Choroid plexus epithelial cell (primary cell): ENCODE data around the gene MTARC1.

Experiments
- DNase-seq: peaks from one replicate; pipeline ENCODE4 v3.0.0-alpha.2; 2010; ENCODE audit warnings: low read depth
- H3K4me3 ChIP-seq: 2 replicates; pipeline ENCODE4 v1.5.1; 2011; ENCODE audit warnings: low read depth, mild to moderate bottlenecking, control low read depth, low read length, moderate library complexity
- TF ChIP-seq, protein P1 (sequence below): conservative IDR thresholded peaks from 2 replicates; pipeline ENCODE4 v1.5.1; 2011; ENCODE audit warnings: low read depth, mild to moderate bottlenecking, control low read depth, inconsistent platforms, low read length, moderate library complexity

The MTARC1 gene

DNA sequence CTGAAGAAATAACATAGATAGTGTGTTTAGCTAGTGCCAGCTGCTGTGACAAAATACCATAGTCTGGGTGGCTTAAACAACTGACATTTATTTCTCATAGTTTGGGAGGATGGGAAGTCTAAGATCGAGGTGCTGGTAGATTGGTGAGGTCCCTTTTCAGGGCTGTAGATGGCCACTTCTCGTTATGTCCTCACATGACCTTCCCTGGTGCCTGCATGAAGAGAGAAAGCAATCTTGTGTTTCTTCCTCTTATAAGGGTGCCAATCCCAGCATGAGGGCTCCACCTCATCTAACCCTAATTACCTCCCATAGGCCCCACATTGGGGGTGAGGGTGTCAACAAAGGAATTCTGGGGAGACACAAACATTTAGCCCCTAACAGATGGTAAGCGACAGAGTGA lies 29.3 kb upstream of the MTARC1 start:
- H3K4me3 ChIP-seq: no peak overlapping the region
- TF ChIP-seq, protein P1, sequence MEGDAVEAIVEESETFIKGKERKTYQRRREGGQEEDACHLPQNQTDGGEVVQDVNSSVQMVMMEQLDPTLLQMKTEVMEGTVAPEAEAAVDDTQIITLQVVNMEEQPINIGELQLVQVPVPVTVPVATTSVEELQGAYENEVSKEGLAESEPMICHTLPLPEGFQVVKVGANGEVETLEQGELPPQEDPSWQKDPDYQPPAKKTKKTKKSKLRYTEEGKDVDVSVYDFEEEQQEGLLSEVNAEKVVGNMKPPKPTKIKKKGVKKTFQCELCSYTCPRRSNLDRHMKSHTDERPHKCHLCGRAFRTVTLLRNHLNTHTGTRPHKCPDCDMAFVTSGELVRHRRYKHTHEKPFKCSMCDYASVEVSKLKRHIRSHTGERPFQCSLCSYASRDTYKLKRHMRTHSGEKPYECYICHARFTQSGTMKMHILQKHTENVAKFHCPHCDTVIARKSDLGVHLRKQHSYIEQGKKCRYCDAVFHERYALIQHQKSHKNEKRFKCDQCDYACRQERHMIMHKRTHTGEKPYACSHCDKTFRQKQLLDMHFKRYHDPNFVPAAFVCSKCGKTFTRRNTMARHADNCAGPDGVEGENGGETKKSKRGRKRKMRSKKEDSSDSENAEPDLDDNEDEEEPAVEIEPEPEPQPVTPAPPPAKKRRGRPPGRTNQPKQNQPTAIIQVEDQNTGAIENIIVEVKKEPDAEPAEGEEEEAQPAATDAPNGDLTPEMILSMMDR: no peak
- DNase-seq: no peak

DNA sequence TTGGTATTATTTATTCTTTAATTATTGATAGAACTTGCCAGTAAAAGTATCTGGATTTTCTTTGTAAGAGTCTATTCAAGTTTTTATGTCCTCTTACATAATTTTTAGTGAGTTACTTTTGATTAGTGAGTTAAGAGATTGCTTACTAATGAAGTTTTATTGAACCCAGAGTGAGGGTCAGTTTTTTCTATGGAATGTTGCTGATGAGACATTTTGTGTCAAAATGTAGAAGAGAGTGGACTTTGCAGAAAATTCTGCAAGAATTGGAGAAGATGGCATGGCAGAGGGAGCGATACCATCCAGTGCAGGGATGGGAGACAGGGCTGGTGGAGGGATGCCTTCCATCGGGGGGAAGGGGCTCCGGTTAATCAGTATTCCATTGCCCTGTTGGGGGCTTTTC lies 27.6 kb upstream of the MTARC1 start:
- TF ChIP-seq, protein P1: no peak
- DNase-seq: no peak
- no peak overlapping the region for H3K4me3 ChIP-seq

DNA sequence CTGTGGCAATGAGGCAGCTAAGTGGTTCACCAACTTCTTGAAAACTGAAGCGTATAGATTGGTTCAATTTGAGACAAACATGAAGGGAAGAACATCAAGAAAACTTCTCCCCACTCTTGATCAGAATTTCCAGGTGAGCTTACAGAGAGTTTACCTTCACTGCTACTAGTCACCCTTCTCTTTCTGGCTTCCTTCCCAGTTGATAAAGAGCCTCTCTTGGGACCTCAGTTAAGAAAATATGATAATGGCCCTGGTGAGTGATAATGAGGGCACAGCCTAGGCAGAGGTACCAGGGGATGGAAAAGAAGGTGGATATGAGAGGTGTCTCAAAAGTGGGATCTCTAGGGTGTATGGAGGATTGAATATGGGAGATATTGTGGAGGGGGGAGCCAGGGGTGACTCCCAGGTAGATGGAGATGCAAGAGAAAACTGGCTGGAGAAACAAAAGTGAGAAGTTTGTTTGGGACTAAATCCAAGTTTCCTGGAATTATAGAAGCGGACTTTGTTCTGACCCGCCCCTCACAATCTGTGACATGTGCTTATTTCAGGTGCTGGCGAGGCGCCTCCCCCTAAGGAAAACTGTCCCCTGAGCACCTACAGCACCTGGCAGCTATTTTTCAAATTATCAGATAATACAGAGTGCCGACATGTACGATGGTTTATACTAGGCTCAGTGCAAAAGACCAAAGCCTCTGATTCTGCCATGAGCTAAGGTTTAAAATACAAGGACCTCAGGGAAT lies 24.9 kb upstream of the MTARC1 start:
- H3K4me3 ChIP-seq: no peak overlapping the region
- TF ChIP-seq, protein P1: no peak
- DNase-seq: no peak

DNA sequence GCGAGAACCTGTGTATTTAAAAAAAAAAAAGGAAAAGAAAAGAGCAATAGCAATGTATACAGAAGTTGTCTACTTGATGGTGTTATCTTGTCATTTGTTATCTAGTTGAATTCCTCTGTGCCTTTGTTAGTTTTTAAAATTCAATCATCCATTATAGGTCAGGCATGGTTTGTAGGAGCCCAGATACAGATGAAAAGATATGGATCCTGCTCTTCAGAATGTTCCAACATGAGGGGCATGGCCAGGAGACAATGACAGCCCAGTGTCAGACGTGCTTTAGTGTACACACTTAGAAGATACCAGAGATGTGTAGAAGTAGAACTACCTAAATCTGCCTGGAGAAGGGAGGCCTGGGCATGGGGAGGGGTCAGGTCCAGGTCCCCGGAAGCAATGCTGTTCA lies 22.0 kb upstream of the MTARC1 start:
- TF ChIP-seq, protein P1: no peak
- H3K4me3 ChIP-seq: no peak overlapping the region
- no peak for DNase-seq

DNA sequence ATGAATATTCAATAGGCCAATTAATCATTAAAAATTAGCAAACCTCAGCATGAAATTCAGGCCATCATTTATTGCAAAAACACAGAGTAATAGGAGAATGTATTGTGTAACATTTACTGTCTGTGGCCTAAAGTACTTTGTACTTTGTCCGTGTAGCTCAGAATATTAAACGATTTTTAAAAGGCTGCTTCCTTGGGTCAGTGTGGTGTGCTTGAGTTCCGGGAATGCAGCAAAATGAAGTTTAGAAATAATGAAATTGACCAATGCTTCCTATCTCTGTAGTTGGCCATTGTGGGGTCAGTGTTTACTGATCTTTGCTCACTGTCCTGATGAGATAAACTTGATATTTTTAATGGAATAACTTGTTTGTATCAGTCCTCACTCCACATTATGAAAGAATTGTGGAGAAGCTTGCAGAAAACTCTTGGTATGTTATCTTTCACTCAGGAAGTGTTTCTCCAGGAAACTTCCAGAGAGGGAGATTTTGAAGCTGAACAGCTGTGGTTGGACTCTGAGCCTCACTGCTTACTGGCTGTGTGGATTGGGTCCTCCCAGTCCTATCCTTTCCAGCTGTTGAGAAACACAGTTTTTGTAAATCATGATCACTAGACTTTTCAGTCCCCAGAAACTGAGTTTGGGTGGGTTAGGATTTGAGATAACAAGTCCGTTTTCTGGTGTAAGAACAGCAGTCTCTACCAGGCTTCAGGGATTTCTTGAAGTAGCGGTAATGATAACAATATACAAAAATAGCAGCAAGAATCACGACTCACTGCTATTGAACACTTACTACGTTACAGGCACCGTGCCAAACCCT lies 19.2 kb upstream of the MTARC1 start:
- TF ChIP-seq, protein P1: no peak
- peak; percentile 65 for DNase-seq

DNA sequence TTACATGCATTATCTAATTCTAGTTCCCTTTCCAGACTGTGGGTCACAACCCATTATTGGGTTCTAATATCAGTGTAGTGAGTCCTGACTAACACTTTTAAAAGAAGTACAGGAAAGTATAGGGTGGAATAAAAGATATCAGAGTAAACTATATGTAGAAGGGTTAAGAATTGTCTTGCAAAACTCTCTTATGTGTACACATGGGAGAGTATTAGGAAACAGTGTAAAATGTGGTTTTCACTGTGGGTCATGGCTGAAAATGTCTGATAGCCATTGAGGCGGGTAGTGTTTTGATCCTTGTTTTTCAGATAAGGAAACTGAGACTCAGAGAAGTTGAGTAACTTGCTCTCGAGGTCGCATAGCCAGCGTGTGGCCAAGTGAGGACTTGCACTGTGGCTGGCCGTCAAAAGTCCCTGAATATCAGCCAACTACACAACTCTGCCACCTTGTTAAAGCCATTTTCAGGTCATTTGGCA lies 18.5 kb upstream of the MTARC1 start:
- peak; percentile 43 for DNase-seq
- H3K4me3 ChIP-seq: no peak overlapping the region
- TF ChIP-seq, protein P1: no peak

More for the DNA sequence above, 19.2 kb upstream of the MTARC1 start:
- H3K4me3 ChIP-seq: no peak overlapping the region
